Measurements from ENCODE around the gene ATXN7L1. TPM values are rescaled to one million over a fixed set of nuclear protein-coding genes. Genes with fewer than 3 reads are reported as not detected.

Gene ATXN7L1
- total and polyA plus RNA-seq, 2 of the 4 experiments (the other 2 are of a cell fraction) = 3.5 to 4.3 TPM

DNA sequence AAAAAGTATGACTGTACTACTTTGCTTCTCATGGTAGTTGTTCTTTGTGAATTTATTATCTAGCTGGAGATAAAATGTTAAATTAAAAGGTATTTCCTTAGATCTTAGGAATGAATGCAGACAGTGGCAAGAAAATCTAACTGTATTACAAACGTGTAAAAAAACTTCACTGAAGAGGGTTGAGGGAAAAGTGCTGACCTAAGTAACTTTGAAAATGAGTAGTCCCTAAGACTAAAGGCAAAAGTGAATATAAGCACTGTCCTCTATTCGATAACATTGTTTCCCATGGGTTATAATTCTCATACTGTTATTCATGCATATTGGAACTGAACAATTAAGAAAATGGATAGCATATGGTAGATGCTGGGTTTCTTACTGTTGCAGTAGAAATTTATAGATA, 148.4 kb downstream of the ATXN7L1 start:
- Histone ChIP-seq H3K4me2 (ENCODE audit: low read depth, low read length) (no peak overlapping the region), H3K36me3 (ENCODE audit: control insufficient read depth, insufficient read depth, low read length) (peaks cover 2% of the 10 kb centered on the region; the same call in 1 of the 2 replicates), H3K9me3 (ENCODE audit: control insufficient read depth, insufficient read depth, low read length) (no peaks in the 10 kb centered on the region), H4K20me1 (ENCODE audit: insufficient read depth, low read length) (no peaks in the 10 kb centered on the region), H2BK120ac (ENCODE audit: low read depth, low read length) (no peak overlapping the region), H3K4ac (ENCODE audit: low read depth, low read length) (no peak overlapping the region), H4K91ac (ENCODE audit: insufficient read depth, low read depth, low read length) (no peak overlapping the region), H3K18ac (ENCODE audit: low read depth, low read length) (no peak overlapping the region), H2BK15ac (ENCODE audit: low read depth, low read length) (no peak overlapping the region), H2AK5ac (ENCODE audit: low read depth, low read length) (no peak overlapping the region), H3K27me3 (ENCODE audit: control insufficient read depth, insufficient read depth, low read length) (no peaks in the 10 kb centered on the region), H4K8ac (ENCODE audit: low read depth in 2 of 2, low read length in 2 of 2) (no peak overlapping the region), H2BK5ac (ENCODE audit: low read depth, low read length, poor library complexity, severe bottlenecking) (no peak overlapping the region), H3K56ac (ENCODE audit: extremely low read depth, insufficient read depth, low read length) (no peak overlapping the region), H4K5ac (ENCODE audit: low read depth, low read length) (no peak overlapping the region), H3K9ac (ENCODE audit: low read depth, low read length) (no peak overlapping the region), H2AK9ac (replicated peaks; ENCODE audit: low read depth, low read length, poor library complexity) (no peak overlapping the region), H3K79me1 (ENCODE audit: low read depth in 1 of 2, low read length in 2 of 2) (no peaks in the 10 kb centered on the region), H3K4me1 (ENCODE audit: control insufficient read depth, insufficient read depth, low read length) (peaks cover 2% of the 10 kb centered on the region; the same call in 1 of the 2 replicates), H2AFZ (replicated peaks; ENCODE audit: low read length, poor library complexity) (no peak overlapping the region), H3K9me1 (ENCODE audit: insufficient read depth, low read length) (no peaks in the 10 kb centered on the region), H3K14ac (replicated peaks; ENCODE audit: low read depth, low read length) (no peak overlapping the region), H3K23ac (ENCODE audit: low read depth, low read length) (no peak overlapping the region), H3K27ac (ENCODE audit: insufficient read depth, low read length) (no peak overlapping the region), H3K4me3 (ENCODE audit: insufficient read depth, low read depth, low read length) (no peak overlapping the region), H2BK20ac (ENCODE audit: low read depth, low read length) (no peak overlapping the region)
- no CpG with 5 or more reads among the region's 2 CpGs for WGBS, 2 experiments (ENCODE audit: extremely low coverage in 2 of 2, insufficient read length in 1 of 2)
- TF ChIP-seq CHD1 (IDR thresholded peaks at IDR 0.05; ENCODE audit: low read depth, low read length) (no peak), MAFK (IDR thresholded peaks at IDR 0.05; ENCODE audit: low read depth, low read length) (peak; percentile 94)
- DNase-seq (no peak), ATAC-seq (ENCODE audit: low read depth) (no peak)
- CTCF ChIA-PET = no interaction called here
- in situ Hi-C loops (cut with MboI; ENCODE audit: low sequenced_read_pairs) = no loop called here
- intact Hi-C loops (cut with micrococcal nuclease) = no loop called here
- BruUV-seq (replicated peaks) = no TSS peak
- dilution Hi-C loops (cut with HindIII; ENCODE audit: low sequenced_read_pairs, unreplicated experiment) = no loop called here
- POLR2A ChIA-PET (ENCODE audit: unreplicated experiment) = no interaction called here

Data from IMR-90 (cell line).